NCI-H82 (cell line): Measurements from ENCODE around the gene LIF.

Source experiments
- DNase-seq: peaks from one replicate; lab custom pipeline; 2025; lab: John Stamatoyannopoulos, UW

The LIF gene

DNA sequence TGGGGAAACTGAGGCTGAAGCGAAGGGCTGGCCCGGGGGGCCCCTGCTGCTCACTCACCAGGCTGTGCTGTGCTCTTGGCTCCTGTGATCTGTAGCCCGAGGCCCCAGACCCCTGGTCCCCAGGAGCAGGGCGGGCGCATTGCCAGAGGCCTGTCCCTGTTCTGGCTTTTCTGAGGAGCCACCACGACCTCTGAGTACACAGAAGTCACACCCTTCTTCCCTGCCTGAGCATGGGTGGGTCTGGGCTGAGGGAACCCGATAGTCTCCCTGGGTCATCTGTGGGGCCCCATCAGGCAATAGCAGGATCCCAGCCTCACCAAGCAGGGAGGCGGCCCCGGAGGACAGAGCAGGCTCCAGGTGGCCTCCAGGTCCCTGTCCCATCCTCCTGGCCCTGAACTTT is 37.6 kb upstream of the LIF start:
- no peak for DNase-seq

DNA sequence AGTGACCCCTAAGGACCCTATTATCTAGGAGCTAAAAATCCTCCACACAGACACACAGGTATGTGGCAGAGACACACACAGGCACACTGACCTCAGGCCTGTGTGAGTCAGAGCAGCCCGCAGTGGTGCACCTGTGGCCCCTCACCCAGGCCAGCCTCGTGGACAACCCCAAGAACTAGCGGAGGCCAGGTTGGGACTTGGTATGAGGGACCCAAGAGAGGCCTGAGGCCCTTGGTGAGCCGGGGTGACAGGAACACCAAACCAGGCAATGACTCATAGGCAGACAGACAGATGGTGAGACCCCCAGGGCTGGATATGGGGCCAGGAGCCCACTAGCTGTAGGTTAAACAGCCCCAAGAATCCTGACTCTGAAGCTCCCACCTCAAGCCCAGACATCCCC is 36.8 kb upstream of the LIF start:
- no peak for DNase-seq

DNA sequence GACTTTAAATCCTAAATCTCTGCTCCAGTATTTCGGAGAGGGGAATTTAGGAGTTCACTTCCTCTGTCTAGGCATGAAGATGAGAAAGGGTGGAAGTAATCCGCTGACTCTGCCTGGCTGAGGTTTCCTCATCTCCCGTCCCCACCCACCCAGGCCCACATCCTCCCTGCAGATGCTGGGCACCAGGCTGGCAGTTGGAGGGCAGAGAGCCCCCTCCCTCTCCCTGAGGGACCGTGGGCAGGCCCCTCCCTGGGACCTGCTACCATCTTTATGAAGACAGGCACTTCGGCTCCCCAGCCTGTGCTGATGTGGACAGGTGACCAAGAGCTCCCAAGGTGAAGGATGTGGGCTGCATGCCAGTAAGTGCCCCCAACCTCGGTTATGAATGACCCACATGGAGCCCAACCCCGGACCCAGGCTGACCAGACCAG is 36.1 kb upstream of the LIF start:
- DNase-seq = no peak

DNA sequence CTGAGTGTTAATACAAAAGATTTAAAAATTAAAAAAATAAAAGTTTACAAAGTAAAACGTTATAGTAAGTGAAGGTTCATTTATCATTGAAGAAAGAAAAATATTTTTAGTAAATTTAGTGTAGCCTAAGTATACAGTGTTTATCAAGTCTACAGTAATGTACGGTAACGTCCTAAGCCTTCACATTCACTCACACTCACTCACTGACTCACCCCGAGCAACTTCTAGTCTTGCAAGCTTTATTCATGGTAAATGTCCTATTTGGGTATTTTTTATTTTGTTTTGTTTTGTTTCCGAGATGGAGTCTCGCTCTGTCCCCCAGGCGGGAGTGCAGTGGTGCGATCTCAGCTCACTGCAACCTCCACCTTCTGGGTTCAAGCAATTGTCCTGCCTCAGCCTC is 33.9 kb upstream of the LIF start:
- no peak for DNase-seq

DNA sequence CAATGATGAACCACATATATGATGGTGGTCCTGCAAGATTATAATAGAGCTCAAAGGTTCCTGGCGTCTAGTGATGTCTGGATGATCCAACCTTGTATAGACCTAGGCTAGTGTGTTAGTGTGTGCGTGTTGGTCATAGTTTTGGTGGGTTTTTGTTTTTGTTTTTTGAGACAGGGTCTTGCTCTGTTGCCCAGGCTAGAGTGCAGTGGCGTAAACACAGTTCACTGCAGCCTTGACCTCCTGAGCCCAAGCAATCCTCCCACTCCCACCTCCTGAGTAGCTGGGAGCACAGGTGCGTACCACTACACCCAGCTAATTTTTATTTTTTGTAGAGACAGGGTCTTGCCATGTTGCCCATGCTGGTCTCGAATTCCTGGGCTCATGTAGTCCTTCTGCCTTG is 33.4 kb upstream of the LIF start:
- no peak for DNase-seq

DNA sequence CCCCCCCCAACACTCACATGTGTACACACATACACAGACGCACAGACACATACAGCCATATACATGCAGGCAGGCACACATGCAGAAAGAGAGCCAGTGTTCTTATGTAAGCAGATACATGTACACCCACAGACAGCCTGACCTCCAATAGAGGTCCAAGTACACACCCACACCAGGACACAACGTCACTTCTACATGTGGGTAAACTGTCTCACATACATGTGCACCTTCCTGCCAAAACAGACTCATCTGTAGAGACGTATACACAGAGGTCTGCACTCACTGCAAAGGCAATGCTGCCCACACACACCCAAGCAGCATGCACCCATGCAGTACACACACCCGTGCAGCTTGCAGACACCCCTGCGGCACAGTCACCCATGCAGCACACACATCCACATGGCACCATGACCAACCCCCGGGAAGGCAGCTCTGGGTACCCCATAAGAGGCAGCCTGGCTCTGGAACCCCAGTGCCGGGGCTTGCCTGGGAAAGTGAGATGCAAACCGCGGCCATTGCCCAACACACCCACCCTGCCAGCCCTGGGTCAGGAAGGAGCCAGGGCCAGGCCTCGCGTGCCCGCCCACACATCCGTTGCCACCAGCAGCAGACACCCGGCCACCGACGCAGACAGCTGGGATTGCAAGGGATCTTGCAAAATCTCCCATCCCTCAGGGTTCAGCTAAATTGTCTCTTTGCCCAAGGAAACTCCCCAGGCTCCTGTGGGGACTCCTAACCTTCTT is 32.7 kb upstream of the LIF start:
- no peak for DNase-seq

DNA sequence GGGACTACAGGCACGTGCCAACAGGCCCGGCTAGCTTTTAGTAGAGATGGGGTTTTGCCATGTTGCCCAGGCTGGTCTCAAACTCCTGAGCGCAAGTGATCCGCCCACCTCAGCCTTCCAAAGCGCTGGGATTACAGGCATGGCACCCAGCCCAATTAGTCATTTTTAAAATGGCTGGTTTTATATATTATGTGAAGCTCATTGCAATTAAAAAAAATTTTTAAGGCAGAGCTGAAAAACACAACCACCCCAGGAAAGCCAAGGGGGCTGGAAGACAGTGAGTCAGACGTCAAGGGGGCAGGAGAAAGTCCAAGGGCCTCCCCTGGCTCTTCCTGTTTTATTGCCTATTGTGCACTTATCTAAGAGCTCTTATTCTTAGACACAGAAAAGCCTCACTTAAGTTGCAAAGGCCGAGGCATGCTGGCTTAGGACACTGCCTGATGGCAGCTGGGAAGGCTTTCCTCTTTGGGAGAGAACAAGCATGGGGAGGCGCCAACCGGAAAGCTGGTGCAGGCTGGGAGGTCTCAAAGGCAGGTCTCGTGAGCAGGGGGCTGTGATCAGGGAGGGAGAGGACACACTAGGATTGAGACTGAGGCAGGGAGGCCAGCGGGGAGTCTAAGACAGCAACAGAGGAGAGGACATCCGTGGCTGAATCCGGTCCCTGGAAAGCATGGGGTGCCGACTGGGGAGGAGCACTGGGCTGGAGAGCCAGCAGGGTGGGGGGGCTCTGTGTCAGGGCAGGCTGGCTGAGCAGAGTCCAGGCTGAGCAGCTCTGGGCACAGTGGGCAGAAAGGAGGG is 31.2 kb upstream of the LIF start:
- peak; percentile 13 for DNase-seq

DNA sequence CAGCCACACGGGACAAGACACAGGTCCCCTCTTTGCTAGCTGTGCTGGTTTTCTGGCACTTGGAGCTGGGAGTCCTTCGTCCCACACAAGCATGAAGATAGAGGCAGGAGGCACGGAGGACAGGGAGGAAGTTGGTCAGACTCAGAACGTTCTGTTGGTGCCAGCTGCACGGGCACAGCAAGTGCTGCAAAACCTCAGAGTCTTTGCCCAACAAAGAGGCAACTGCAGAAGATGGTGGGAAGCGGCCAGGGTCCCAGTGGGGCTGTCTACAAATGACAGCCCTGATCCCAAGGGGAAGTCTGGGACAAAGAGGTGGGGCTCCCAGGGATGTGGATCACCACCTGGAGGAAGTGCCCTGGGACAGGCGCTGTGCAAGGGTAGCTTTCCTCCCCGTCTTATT is 29.5 kb upstream of the LIF start:
- no peak for DNase-seq

DNA sequence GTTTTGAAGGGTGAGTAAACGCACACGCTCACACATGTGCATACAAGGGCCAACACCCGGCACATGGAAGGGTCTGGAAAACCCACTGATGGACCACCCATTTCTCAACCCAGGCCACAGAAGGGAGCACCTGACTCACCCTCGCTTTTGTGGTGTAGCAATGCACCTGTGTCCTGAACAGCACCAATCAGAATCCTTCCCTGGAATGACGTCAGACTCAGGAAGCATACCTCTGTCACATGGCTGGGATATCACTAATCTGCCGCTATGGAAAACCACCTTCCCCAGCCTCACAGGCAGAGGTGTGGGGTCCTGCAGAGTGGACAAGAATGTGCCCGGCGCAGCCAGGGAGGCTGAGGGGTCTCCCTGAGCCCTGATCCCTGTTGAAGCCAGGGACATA is 29.1 kb upstream of the LIF start:
- no peak for DNase-seq

DNA sequence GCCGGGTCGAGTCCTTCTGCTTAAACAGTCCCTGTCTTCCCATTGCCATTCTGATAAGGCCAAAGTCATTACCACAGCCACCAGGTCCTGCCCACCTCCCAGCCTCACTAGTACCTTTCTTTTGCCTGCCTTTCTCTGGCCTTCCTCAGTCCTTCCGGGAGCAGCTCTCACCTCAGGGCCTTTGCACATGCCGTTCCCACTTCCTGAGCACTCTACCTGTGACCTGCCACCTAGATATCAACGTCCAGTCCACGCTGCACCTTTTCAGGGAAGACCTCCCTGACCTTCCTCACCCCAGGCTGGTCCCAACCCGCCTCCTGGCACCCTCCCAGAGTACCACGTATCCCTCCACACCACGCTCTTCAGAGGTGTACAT is 27.9 kb upstream of the LIF start:
- no peak for DNase-seq

DNA sequence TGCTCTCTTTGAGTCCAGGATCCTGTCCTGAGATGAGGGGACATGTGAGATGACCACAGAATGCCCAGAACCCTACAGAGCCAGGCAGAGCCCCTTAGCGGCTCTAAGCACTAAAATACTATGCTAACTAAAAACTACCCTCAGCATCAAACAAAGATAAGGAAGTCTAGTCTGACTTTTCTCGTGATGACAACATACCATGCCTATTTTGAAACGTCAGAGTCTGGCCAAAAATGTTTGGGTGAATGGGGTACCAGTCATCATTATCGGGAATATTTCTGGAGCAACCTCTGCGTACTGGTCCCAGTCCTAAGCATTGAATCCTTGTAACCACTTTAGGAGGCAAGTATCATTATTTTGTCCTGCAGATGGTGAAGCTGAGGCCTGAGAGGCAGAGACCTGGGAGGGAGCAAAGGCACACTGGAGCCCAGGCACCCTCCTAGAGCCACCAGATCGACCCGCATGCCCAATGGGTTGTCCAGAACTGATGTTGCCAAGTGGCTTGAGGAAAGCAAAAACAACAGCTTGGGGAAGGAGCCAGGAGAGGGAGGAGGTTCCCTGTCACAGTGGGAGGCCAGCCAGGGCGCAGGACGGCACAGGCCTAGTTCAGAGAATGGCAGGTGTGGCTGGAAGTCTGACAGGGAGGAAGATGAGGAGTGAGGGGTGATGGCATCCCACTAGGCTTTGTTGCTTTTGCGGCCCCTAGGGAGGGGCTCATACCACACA is 27.3 kb upstream of the LIF start:
- DNase-seq = no peak

DNA sequence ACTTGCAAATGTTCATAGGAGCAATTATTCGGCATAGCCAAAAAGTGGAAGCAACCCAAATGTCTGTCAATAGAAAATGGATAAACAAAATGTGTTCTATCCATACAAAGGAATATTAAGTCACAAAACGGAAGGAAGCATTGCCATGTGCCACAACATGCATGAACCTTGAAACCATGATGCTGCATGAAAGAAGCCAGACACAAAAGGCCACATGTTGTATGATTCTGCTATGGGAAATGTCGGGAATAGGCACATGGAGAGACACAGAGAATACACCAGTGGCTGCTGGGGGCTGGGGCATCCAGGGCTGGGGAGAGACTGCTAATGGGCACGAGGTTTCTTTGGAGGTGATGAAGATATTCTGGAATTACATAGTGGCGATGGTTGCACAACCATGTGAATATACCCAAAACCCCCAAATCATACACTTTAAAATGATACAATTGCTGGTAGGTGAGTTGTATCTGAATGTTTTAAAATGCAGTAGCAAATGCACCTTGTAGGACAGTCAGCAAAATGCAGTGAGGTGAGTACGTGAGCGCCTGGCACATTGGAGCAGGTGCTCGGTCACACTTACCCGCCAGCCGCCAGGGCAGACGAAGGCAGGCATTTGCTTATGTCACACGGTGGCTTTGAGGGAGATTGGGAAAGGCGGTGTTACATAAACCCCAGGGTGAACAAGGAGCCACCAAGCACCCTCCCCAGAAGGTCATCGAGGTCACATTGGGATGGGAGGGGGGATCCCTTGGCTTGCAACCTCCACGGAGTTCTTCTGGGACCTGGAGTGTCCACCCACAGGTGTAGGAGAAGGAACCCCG is 26.4 kb upstream of the LIF start:
- no peak for DNase-seq

DNA sequence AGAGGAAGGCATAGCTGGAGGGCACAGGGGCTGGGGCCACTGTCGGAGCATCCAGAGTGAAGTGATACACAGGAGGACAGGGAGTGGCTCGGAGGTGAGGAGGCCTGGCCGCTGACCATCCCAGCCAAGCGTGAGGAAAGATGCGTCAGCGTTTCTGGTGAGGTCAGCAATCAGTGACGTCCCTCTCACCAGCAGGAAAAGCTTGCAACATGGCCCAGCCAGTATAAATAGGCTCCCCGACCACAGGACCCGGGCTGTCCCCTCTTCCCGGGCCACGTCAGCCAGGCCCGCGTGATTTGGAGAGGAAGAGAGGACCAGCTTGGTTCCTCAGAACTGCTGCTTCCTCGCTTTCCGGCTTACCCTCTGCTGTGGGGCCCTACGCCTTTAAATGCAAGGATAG is 24.3 kb upstream of the LIF start:
- DNase-seq = no peak

DNA sequence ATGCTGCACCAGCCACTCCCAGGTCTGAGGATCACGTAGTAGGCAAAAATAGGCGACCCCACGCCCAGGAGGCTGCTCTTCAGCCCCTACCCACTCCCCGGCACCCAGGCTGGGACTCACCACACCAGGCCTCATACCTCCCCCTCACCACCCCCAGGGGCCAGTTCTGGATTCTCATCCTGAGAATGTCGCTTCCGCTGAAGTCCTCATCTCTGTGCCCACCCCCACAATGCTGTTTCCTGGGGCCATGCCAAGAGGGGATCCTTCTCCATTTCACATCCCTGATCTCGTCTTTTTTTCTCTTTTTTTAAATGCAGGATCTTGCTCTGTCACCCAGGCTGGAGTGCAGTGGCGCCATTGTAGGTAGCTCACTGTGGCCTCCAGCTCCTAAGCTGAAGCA is 21.8 kb upstream of the LIF start:
- DNase-seq = no peak

DNA sequence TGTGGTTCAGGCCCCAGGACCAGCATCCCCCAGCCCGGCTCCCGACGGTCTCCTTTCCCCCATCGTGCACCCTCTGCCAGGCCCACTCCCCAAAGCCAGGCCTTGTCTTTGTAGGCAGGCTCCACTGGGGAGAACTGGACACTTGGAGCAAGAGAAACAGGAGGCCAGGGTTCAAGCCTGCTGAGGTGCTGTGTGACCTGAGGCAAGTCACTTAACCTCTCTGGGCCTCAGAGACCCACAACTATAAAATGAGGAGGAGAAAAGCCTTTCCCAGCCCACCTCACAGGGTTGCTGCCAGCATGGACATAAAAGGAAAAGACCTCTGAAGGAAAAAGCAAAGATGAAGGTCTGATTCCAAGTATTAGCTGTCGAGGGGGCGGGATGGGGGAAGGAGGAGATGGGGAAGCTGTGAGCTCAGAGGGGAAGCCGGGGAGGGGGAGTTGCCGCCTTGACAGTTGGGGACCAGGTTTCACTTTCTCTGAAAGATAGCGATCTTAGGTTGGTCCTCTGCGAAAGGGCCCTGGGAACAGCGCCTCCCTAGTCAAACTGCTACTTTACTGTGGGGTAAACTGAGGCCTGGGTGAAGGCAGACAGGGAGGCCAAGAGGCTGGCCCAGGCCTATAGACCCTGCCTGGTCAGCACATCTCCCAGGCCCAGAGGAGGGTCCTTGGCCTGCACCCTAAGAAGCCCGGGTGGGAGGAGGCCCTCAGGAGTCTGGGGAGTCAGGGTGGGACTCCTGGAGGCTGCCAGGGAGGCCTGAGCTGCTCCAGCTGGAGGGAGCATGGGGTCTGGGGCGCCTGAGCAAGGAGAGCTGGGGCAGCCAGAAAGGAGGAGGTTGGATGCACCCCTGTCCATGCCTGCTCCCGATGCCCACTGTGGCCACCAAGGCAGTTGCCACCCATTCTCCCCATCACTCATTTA is 21.1 kb upstream of the LIF start:
- no peak for DNase-seq

DNA sequence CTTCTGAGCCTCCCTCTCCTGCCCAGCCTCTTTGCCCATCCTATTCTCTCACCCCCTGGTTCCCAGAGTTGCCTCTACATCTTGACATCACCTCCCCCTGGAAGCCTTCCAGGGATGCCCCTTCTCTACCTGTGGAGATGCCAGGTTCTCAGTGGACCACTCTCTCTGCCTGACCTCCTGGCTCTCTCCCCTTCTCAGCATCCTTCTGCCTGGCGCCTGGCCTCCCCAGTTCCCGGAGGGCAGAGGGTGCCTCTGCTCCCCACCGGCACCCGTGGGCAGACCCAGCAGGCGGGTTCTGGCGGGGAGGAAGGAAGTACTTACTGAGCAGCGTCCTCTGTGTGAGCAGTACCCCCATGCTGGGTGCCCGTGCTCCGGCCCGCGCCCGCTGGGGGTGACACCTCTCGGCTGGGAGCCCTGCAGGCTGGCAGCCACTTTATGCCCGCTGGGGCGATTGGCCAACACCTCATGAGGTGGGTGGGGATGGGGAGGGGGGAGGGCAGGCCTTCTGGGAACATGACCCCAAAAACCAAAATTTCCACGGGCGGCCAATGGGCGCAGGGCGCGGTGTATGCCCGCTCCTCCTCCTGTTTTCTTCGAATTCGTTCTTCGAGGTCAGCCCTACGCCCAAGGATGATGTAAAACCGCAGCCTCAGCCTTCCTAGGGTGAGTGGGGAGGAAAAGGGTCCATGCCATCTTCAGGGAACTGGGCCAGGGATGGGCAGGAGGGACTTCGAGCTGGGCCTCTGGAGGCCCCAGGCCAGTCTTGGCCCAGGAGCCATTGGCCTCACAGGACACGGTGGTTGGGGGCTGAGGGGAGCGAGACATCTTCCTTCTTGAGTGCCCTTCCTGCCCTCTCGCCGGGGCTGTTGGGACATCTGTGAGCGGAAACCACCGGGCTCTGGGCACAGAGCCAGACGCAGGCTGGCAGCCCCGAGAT is 20.2 kb upstream of the LIF start, which contains the start of gene OSM:
TSS of gene OSM (minus strand) at position 407 of the 937 bp plus-strand sequence. CDS start at position 355, 52 bp downstream.
- no peak for DNase-seq

DNA sequence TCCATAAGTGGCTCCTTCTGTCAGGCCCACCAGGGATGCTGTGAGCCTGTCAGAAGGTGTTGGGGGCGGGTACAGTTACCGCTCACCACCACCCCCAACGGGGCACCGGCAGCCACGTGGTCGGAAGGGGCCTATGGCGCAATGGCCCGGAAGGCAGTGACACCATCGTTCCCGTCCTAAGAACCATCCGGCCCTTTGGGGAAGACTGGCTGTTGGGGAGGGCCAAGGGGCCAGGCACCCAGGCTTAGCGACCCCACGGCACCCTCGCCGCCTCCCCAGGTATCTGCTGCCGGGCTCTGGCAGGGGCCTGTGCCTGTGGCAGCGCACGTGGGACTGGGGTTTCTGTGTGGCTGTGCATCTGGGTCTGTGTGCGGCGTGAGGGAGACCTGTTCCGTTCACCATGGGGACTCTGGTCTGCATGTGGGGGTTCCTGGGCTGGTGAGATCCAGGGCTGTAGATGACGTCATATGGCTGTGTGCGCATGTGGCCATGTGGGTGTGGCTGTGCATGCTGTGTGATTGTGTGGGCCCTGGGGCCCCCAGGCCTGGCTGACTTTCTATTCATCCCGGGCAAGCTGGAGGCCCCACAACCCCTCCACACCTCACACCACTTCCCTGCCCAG is 19.4 kb upstream of the LIF start:
- DNase-seq = no peak

DNA sequence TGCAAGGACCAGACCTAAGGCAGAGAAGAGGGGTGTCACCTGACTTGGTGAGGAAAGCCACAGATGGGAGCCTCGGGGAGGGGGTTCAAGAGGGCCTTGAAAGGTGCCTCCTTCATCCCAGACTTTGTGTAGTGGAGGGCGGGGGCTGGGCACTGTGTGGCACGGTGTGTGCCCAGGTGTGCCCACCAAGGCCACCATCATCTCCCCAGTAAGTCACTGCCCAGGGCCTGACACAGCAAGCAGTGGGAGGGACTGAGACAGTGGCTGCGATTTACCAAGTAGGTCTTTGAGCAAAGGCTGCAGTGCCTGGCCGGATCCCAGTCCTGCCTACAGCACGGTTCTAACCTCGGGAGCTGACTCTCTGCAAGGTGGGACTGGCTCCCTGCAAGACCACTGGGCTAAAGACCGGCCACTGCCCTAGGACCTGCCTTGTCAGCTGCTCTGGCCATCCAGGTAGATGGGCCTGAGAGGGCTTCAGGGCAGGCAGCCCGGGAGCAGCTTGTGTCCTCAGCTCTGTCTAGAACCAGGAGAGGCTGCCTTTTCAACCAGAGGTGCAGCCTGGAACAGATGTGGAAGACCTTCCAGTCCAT is 18.7 kb upstream of the LIF start:
- DNase-seq = no peak

DNA sequence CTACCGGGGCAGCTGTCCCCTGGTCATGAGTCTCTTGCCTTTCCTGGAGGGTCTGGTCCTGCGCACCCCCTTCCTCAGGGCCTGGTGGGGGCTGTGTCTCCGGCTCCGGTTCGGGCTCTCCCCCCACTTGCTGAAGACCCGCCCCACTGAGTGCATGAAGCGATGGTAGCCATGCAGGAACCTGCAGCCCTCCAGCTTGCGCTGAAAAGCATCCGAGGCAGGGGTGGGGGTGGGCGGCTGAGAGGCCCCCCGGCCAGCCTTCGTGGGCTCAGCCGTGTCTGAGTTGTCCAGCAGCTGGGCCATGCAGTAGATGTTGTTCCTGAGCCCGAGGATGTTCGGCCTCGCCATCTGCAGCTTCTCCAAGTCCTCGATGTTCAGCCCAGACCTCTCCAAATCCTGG is 17.3 kb upstream of the LIF start:
- no peak for DNase-seq
